GM19043 (cell line): ENCODE data around the gene SPATS2.

Experiments used
- ATAC-seq: cut with Tn5 transposase; IDR thresholded peaks from one replicate; pipeline ENCODE4 v1.9.1; 2021; ENCODE audit warnings: low read depth; ENCODE audit not compliant: unreplicated experiment

Gene SPATS2

DNA sequence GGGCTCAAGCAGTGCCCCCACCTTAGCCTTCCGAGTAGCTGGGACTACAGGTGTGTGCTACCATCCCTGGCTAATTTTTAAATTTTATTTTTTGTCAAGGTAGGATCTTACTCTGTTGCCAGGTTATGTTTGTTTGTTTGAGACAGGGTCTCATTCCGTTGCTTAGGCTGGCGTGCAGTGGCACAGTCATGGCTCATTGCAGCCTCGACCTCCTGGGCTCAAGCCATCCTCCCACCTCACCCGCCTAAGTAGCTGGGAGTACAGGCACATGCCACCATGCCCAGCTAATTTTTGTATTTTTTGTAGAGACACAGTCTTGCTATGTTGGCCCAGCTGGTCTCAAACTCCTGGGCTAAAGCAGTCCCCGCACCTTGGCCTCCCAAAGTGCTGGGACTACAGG, 88.2 kb downstream of the SPATS2 start:
- no peak for ATAC-seq

DNA sequence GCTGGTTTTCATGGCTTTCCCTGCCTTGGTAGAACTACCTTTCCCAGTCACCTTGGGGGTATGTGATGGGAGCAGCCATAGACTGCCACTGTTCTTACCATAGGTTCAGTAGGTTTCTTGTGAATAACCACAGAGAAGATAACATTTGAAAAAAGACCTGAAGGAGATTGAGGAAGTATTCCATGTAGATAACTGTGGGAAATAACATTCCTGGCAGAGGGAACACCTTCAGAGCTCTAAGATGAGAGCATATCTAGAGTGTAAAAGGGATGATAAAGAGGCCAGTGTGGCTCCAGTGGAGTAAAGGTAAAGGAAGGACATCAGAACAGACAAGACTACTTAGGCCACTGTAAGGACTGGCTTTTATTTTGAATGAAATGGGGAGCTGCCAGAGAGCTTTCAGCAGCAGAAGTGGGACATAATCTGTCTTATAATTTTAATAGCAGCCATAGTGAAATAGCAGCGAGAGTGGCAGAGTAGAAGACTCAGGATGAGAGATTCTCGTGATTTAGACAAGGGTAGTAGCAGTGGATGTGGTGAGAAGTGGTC, 88.9 kb downstream of the SPATS2 start:
- no peak for ATAC-seq

DNA sequence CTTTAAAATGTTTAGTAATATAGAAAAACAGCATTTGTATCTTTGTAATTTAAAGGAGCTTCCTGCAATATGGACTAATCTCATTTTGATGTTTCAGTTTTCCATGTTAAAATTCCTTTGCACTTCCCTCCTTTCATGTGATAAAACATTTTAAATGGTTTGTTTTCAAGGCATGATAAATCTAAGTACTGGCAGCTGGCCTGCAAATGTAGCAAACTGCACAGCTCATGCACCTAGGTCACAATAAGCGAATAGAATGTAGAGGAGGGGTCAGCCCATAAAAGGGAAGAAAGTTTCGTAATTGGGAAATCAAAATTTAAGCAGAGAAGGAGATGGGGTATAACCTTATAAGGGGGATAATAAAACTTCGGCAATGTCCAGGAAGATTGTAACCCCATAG, 91.6 kb downstream of the SPATS2 start:
- no peak for ATAC-seq

DNA sequence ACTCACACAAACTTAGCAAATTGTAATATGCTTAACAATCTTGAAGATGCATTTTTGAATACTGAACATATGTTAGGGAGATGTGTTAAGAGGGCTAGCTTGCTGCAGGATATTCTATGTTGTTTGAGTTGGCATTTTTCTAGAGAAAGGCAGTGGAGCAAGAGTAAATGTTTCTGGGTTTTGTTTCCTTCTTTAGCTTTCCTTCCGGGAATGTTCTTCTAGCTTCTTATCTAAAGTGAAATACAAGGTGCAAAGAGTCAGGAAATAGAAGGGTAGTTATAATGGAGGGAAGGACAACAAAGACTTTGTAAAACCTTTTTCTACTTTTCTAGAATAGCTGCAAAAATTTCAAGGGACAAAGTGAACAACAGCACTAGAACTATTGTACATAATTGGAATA, 94.0 kb downstream of the SPATS2 start:
- no peak for ATAC-seq

DNA sequence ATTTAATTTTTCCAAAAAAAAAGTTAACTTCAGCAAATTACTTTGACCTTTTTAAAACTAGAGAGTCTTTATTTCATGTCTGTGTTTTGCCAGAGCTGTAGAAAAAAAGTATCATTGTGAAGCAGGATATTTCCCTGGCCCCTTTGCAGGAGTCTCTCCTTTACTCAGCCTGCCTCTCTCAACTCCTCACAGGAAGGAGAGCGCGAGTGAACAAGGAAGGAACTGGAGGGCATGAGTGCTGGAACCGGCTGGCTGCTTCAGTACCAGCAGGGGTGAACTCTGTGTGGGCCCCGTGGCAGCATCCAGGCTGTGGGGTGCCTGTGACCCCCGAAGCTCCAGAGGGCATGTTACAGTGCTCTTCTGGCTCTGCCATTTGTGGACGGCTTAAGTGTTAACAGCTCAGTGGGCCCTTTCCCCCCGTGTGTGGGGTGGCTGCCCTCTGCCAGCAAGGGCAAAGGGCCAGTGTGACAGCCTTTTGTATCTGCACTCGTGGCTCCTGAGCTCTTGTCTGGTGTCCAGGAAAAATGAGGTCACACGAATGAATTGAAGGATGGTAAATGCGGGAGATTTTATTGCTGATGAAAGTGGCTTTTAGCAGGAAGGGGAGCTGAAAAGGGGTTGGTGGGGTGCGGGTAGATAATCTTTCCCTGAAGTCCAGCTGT, 95.0 kb downstream of the SPATS2 start:
- no peak for ATAC-seq

DNA sequence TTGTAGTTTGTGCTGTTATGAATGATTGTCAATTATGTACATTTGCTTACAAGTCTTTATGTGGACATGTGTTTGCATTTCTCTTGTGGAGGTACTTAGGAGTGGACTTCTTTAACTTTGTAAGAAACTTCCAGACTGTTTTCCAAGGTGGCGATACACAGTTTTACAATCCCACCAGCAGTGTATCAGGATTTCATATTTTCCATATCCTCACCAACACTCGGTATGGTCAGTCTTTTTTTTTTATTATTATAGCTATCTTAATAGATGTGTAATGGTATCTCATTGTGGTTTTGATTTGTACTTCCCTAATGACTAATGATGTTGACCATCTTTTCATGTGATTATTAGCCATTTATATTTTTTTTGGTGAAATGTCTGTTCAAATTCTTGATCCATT, 97.9 kb downstream of the SPATS2 start:
- no peak for ATAC-seq

DNA sequence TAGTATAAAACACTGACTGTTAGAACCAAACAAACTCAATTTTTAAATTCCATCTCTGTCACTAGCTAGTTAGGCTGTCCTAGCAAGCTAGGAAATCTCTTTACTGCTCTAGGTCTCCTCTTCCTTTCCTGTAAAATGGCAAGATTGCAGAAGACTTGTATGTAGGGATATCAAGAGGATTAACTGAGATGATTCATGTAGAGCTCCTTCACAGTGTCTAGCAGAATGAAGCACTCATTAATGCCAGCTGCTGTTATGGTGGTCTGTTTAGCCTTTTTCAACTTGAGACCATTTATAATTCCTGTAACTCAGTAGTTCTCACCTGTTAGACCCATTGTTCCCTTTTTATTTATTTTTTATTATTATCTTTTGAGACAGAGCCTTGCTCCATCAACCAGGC, 103.7 kb downstream of the SPATS2 start:
- ATAC-seq, result no peak

DNA sequence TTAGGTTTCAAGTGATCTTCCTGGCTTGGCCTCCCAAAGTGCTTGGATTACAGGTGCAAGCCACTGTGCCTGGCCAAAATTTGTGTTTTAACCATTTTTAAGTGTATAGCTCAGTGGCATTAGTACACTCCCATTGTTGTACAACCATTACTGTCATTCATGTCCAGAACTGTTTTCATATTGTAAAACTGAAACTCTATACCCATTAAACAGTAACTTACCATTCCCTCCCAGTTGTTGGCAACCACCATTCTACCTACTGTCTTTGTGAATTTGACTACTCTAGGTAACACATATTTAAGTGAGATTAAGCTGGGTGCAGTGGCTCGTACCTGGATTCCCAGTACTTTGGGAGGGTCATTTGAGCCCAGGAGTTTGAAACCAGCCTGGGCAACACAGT, 104.3 kb downstream of the SPATS2 start:
- no peak for ATAC-seq

DNA sequence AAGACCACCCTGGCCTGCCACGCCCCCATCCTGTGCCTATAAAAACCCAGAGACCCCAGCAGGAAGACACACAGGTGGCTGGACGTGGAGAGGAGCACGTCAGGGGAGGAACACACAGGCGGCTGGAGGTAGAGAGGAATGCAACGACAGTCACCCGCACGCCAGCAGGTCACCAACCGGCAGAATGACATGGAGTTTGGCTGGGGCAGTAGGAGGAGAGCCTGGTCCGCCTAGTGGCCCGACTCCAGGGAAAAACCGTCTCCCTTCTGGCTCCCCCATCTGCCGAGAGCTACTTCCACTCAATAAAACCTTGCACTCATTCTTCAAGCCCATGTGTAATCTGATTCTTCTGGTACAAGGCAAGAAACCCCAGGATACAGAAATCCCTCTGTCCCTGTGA, 108.8 kb downstream of the SPATS2 start:
- no peak for ATAC-seq

DNA sequence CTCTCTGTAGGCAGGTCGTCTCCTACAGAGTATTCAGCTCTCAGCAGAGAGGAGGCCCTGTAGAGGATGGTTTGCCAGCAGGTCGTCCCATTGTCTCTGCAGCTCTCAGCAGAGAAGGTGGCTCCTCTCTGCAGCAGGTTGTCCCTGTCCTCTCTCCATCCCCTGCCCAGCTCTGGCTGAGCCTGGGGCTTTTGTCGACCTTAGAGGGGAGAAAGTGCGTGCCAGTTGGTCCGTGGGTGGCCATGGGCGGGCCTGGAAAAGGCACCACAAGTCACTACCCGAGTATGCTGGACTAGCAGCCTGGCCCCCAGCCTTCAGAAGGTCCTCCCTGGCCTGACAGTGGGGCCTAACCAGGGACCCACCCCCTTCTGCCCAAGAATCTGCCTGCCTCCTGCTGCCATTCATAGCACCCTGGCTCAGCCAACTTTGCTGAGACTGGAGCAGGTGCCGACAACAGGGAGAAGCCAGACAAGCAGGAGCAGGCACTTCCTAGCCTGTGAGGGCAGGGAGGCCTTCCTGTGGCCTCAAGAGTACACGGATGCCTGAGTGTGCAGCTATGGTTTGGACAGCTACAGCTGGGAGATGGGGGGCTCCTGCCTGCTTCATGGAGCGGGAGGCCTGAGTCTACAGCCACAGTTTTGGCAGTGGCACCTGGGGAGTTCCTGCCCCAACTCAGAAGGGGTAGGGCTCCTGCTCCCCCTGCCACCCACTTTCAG, 111.8 kb downstream of the SPATS2 start:
- no peak for ATAC-seq

DNA sequence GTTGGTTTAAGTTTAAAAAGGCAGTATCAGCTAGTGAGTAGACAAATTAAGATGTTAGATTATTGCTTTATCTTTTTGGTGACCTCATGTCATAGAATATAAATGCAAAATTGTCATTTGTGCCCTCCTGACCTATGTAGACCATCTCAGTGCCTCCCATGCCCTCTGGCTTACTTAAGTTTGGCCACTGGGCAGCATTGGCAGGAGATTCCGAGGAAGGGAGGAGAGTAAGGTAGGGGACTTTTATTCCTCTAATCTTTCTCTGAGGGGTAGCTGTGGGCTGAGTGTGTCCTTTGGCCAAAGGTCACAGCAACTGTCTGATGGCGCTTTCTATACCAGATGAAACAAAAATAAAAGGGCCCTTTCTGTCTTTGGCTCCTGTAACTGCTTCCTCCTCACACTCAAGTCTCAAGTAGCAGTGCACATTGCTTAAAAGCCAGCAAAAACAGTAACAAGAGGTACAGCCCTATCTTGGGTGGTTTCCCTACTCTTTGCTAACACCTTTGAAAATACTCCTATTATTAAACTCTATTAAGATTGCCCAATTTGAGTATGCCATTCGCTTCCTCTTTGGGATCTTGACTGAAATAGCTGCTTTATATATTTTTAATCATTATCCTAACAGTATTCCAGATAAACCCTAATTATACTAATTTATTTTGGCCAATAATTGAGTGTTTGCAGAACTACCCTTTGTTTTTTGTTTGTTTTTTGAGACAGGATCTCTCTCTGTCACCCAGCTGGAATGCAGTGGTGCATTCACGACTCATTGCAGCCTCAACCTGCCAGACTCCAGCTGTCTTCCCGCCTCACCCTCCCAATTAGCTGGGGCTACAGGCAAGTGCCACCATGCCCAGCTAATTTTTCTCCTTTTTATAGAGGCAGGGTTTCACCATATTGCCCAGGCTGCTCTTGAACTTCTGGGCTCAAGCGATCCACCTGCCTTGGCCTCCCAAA, 115.1 kb downstream of the SPATS2 start:
- no peak for ATAC-seq

DNA sequence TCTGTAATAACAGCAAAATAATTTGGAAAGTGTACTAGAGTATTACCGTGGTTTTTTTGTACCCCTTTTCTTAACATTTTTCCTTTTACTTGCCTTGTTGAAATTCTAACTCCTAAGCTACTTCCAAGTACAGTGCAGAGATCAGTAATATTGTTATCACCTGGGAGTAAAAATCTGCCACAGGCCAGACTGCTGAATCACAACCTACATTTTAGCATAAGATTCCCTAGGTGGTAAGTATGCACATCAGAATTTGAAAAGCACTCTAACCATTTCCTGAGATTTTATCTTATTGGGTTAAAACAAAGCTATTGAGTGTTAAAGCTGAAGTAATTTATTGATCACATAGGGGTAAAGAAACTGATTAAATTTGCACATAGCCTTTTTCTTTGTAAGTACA, 116.4 kb downstream of the SPATS2 start:
- ATAC-seq, result no peak

DNA sequence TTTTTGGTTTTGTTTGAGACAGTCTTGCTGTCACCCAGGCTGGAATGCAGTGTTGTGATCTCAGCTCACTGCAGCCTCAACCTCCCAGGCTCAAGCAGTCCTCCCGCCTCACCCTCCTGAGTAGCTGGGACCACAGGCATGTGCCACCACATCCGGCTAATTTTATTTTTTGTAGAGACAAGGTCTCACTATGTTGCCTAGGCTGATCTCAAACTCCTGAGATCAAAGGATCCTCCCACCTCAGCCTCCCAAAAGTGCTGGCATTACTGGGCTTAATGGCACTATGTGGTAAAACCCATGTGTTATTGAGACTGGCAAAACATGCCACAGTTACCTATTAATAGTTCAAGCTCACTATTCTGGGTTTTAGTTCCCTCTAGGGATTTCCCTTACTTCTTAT, 120.3 kb downstream of the SPATS2 start:
- no peak for ATAC-seq

DNA sequence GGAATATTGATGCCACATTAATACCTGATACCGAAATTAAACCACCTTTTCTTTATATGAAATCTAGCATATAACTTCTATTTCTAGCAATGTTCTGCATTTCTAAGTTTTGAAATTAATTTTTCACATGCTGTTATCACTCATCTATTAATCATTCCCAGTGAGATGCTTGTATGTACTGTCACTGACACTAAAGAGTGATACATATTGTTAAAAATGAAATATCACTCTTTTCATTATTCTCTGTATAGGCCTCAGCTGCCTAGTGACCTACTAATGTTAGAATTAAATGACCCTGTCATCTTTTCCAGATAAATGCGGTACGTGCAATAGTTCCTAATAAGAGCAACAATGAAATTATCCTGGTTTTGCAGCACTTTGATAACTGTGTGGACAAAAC, 121.9 kb downstream of the SPATS2 start:
- no peak for ATAC-seq

DNA sequence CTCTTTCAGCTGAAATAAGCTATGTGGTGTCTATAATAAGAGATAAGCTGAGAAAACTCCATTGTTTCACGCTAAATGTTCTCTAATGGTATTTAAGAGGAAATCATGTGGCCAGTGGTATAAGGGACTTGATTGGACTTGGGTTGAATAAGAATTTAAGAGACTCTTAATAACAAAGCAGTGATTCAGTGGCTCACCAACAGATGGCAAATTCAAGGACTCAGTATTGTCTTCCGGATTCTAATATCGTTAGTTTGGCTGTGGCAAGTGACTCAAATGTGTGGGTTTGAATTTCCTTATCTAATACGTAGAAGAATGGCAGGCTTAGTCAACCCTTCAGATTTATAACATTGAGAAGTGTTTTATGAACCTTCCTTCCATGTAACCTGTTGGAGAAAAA, 122.5 kb downstream of the SPATS2 start:
- no peak for ATAC-seq

DNA sequence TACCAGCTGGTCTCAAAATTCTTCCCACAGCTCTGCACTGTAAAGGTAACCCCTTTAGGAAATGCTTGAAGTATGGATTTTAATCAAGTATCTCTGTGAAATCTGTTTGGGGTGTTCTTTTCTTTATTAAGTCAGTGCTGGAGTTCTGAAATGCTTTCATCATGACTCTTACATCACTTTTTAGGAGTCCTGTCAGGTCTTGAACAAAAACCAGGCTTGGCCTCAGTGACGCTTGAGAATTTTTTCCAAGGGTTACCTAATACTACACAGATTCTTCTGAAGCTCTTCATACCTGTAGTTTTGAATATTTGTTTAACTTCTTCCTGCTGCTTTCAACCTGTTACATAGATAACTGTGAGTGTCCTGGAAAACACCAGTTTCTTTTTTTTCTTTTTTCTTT, 124.6 kb downstream of the SPATS2 start:
- no peak for ATAC-seq

DNA sequence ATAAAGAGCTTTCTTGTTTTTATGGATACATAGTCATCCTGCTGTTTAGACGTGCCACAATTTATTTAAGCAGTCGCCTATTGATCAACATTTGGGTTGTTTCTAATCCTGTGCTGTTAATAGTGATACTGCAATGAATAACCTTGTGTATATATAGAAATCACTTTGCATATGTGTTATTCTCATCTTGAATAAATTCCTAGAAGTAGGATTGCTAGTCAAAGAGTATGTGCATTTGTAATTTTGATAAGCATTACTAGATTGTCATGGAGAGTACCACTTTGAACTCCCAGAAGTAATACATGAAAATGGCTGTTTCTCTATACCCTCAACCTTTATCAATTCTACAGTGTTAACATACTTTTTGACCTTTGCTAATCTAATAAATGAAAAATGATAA, 126.6 kb downstream of the SPATS2 start:
- no peak for ATAC-seq

DNA sequence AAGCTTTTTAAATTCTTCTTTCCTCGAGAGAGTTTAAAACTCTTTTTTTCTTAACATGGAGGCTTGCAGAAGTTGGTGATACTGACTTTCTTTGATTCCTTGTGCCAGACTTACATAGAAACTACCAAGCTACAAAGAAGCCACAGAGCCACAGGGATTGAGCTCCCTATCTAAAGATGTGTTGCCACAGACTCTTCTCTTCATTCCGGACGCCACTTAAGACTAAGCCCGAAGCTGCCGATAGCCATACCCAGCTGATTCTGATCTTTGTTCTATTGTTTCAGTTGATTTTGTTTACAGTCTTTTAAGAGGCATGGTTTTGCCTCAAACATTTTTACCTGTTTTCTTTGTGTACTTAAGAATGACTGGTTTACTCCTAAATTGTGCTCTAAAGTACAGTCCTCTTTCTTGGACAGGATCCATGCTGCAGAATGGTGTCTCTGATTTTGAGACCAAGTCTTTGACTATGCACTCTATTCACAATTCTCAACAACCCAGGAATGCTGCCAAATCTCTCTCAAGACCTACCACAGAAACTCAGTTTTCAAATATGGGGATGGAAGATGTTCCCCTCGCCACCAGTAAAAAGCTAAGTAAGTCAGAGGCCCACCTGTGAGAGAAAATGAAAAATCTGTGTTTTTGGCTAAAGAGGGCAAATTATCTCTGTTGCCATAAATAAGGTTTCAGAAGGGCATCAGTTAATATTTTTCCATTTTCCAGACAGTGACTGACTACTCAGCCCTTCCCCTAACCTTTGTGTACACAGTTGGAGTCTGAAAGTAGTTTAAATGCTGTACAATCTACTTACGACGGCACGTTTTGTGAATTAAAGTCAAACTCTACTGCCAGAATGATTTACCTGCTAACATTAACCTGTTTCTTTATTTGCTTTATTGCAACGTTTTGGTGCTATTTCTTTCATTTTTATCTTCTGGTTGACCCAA, 129.4 kb downstream of the SPATS2 start:
- ATAC-seq, result no peak

DNA sequence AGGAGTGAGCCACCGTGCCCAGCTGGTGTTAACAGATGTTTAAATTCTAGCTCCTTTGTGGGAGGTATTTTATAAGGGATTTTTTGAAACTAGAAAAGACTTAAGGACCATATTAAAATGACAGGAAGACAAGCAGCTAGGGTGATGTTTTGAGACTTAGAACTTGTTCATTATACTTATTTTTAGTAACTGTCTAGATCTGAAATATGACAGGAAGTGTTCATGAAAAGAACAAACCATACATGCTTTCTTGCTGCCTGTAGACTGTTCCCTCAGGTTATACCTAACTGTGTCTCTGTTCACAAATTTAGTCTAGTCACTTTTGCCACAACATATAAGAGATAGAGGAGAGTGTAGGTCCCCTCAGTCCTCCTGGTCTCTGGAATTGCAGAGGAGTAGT, 134.6 kb downstream of the SPATS2 start:
- no peak for ATAC-seq

DNA sequence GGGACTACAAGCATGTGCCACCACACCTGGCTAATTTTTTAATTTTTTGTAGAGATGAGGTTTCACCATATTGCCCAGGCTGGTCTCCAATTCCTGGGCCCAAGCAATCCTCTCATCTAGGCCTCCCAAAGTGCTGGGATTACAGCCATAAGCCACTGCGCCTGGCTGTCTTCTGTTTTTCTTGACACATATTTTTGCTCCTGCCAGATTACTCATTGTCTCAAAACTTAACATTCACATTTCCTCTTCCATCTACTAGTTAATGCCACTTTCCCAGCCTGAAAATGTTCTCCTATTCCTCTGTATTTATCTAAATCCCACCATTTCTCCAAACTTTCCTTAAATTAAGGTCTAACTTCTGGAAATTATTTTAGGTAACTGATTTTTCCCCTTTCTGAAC, 135.3 kb downstream of the SPATS2 start:
- no peak for ATAC-seq
